Adipocyte (in vitro differentiated cells): ENCODE results near the gene CCDC191.

Experiments
- DNase-seq: peaks from one replicate; pipeline ENCODE4 v3.0.0-alpha.2; 2015; ENCODE audit warnings: low read depth
- H3K27me3 ChIP-seq: replicated peaks from 2 replicates; pipeline ENCODE4 v1.7.0; 2013; ENCODE audit warnings: mild to moderate bottlenecking, low read length, moderate library complexity; ENCODE audit not compliant: control insufficient read depth, insufficient read depth
- H3K36me3 ChIP-seq: 2 replicates; pipeline ENCODE4 v1.7.0; 2013; ENCODE audit warnings: low read length, mild to moderate bottlenecking, moderate library complexity; ENCODE audit not compliant: control insufficient read depth, insufficient read depth, severe bottlenecking
- H3K4me1 ChIP-seq: 2 replicates; pipeline ENCODE4 v1.7.0; 2013; ENCODE audit warnings: mild to moderate bottlenecking, low read length, moderate library complexity; ENCODE audit not compliant: control insufficient read depth, insufficient read depth
- H3K4me3 ChIP-seq: 2 replicates; pipeline ENCODE4 v1.7.0; 2013; ENCODE audit warnings: mild to moderate bottlenecking, low read length, moderate library complexity
- H3K9ac ChIP-seq: 2 replicates; pipeline ENCODE4 v1.7.0; 2013; ENCODE audit warnings: mild to moderate bottlenecking, low read length, moderate library complexity
- H3K9me3 ChIP-seq: 2 replicates; pipeline ENCODE4 v1.7.0; 2013; ENCODE audit warnings: mild to moderate bottlenecking, low read length, moderate library complexity; ENCODE audit not compliant: control insufficient read depth

The CCDC191 gene

GRCh38 chr3:114052216-114052615 lies 4.1 kb downstream of the CCDC191 start:
- H3K9me3 ChIP-seq, result no peaks in the 10 kb centered on the region
- H3K9ac ChIP-seq, result no peak overlapping the region
- H3K36me3 ChIP-seq, result no peaks in the 10 kb centered on the region
- H3K4me1 ChIP-seq, result peaks cover under 1% of the 10 kb centered on the region
- no peak overlapping the region for H3K4me3 ChIP-seq
- DNase-seq, result no peak
- no peaks in the 10 kb centered on the region for H3K27me3 ChIP-seq

- DNase-seq, result no peak
- Histone ChIP-seq H3K9ac (no peak overlapping the region), H3K27me3 (no peaks in the 10 kb centered on the region), H3K4me3 (no peak overlapping the region), H3K4me1 (no peaks in the 10 kb centered on the region), H3K9me3 (no peaks in the 10 kb centered on the region), H3K36me3 (peaks cover 4% of the 10 kb centered on the region)
These were observed 13.1 kb downstream of the CCDC191 start for GRCh38 chr3:114043205-114043604.

- no peaks in the 10 kb centered on the region for H3K9me3 ChIP-seq
- no peak overlapping the region for H3K4me3 ChIP-seq
- no peaks in the 10 kb centered on the region for H3K27me3 ChIP-seq
- H3K36me3 ChIP-seq, result peaks cover 4% of the 10 kb centered on the region
- H3K4me1 ChIP-seq, result peaks cover 17% of the 10 kb centered on the region
- H3K9ac ChIP-seq, result peak overlapping the region; percentile 15
- DNase-seq, result peak; percentile 26
These were observed 20.4 kb downstream of the CCDC191 start for GRCh38 chr3:114035896-114036295.

GRCh38 chr3:114034787-114035545 lies 21.4 kb downstream of the CCDC191 start:
- Histone ChIP-seq H3K36me3 (peaks cover 4% of the 10 kb centered on the region), H3K4me1 (peaks cover 17% of the 10 kb centered on the region), H3K9ac (peak overlapping the region; percentile 15), H3K9me3 (no peaks in the 10 kb centered on the region), H3K27me3 (no peaks in the 10 kb centered on the region), H3K4me3 (no peak overlapping the region)
- DNase-seq, result no peak

- Histone ChIP-seq H3K36me3 (peaks cover 4% of the 10 kb centered on the region), H3K9ac (no peak overlapping the region), H3K4me1 (peaks cover 17% of the 10 kb centered on the region), H3K4me3 (no peak overlapping the region), H3K9me3 (no peaks in the 10 kb centered on the region), H3K27me3 (no peaks in the 10 kb centered on the region)
- DNase-seq, result no peak
These were observed 22.1 kb downstream of the CCDC191 start for GRCh38 chr3:114034211-114034610.

GRCh38 chr3:114033721-114034120 lies 22.6 kb downstream of the CCDC191 start:
- no peak overlapping the region for H3K9ac ChIP-seq
- H3K36me3 ChIP-seq, result peaks cover 4% of the 10 kb centered on the region
- H3K27me3 ChIP-seq, result no peaks in the 10 kb centered on the region
- no peak overlapping the region for H3K4me3 ChIP-seq
- no peak for DNase-seq
- no peaks in the 10 kb centered on the region for H3K9me3 ChIP-seq
- H3K4me1 ChIP-seq, result peaks cover 17% of the 10 kb centered on the region

- DNase-seq, result no peak
- H3K36me3 ChIP-seq, result no peaks in the 10 kb centered on the region
- H3K27me3 ChIP-seq, result no peaks in the 10 kb centered on the region
- H3K4me1 ChIP-seq, result no peaks in the 10 kb centered on the region
- no peaks in the 10 kb centered on the region for H3K9me3 ChIP-seq
- H3K4me3 ChIP-seq, result no peak overlapping the region
- no peak overlapping the region for H3K9ac ChIP-seq
These were observed 30.0 kb downstream of the CCDC191 start for GRCh38 chr3:114026331-114026730.

- no peak overlapping the region for H3K9ac ChIP-seq
These were observed 30.9 kb downstream of the CCDC191 start for GRCh38 chr3:114025451-114025850.

GRCh38 chr3:114022145-114022802 lies 34.1 kb downstream of the CCDC191 start:
- Histone ChIP-seq H3K27me3 (no peaks in the 10 kb centered on the region), H3K4me3 (no peak overlapping the region), H3K9me3 (no peaks in the 10 kb centered on the region), H3K4me1 (no peaks in the 10 kb centered on the region), H3K9ac (no peak overlapping the region), H3K36me3 (no peaks in the 10 kb centered on the region)
- no peak for DNase-seq

More at GRCh38 chr3:114025451-114025850, 30.9 kb downstream of the CCDC191 start:
- Histone ChIP-seq H3K4me3 (no peak overlapping the region), H3K4me1 (no peaks in the 10 kb centered on the region), H3K9me3 (no peaks in the 10 kb centered on the region), H3K36me3 (no peaks in the 10 kb centered on the region), H3K27me3 (no peaks in the 10 kb centered on the region)
- no peak for DNase-seq

- Histone ChIP-seq H3K36me3 (no peaks in the 10 kb centered on the region), H3K4me1 (peaks cover 4% of the 10 kb centered on the region), H3K27me3 (no peaks in the 10 kb centered on the region), H3K4me3 (no peak overlapping the region), H3K9me3 (no peaks in the 10 kb centered on the region), H3K9ac (no peak overlapping the region)
- DNase-seq, result no peak
These were observed 35.4 kb downstream of the CCDC191 start for GRCh38 chr3:114020907-114021306.

- Histone ChIP-seq H3K27me3 (no peaks in the 10 kb centered on the region), H3K4me3 (no peak overlapping the region), H3K4me1 (peaks cover 18% of the 10 kb centered on the region), H3K9me3 (no peaks in the 10 kb centered on the region), H3K36me3 (no peaks in the 10 kb centered on the region), H3K9ac (no peak overlapping the region)
- no peak for DNase-seq
These were observed 36.8 kb downstream of the CCDC191 start for GRCh38 chr3:114019486-114019885.
